HG03045 (cell line): ENCODE data around the gene TWF2.

Source experiments
- ATAC-seq: cut with Tn5 transposase; IDR thresholded peaks from one replicate; pipeline ENCODE4 v1.9.1; 2021; ENCODE audit warnings: mild to moderate bottlenecking, moderate library complexity; ENCODE audit not compliant: unreplicated experiment

The TWF2 gene

GRCh38 chr3:52259035-52259434, 20.1 kb upstream of the TWF2 start:
- no peak for ATAC-seq

GRCh38 chr3:52257911-52258310, 19.0 kb upstream of the TWF2 start:
- no peak for ATAC-seq

- no peak for ATAC-seq
These were observed 17.7 kb upstream of the TWF2 start for GRCh38 chr3:52256622-52257021.

GRCh38 chr3:52256159-52256558, 17.2 kb upstream of the TWF2 start:
- ATAC-seq: no peak

- no peak for ATAC-seq
These were observed 15.7 kb upstream of the TWF2 start for GRCh38 chr3:52254608-52255007.

GRCh38 chr3:52253314-52254304, 14.7 kb upstream of the TWF2 start:
- peak; percentile 84 for ATAC-seq

- no peak for ATAC-seq
These were observed 11.2 kb upstream of the TWF2 start for GRCh38 chr3:52250122-52250521.

GRCh38 chr3:52249683-52250082, 10.7 kb upstream of the TWF2 start:
- ATAC-seq: no peak

GRCh38 chr3:52248816-52249547, 10.0 kb upstream of the TWF2 start:
- no peak for ATAC-seq

- no peak for ATAC-seq
These were observed 9.2 kb upstream of the TWF2 start for GRCh38 chr3:52248165-52248541.

- no peak for ATAC-seq
These were observed 8.6 kb upstream of the TWF2 start for GRCh38 chr3:52247409-52248164.

GRCh38 chr3:52246728-52247408, 7.9 kb upstream of the TWF2 start:
- ATAC-seq: no peak

GRCh38 chr3:52246264-52246620, 7.3 kb upstream of the TWF2 start:
- no peak for ATAC-seq

GRCh38 chr3:52245322-52246263, 6.6 kb upstream of the TWF2 start, which contains the start of gene PPM1M:
TSS of gene PPM1M (plus strand) at chr3:52245759. CDS start at chr3:52245825, 66 bp downstream.
- ATAC-seq: peak; percentile 41

GRCh38 chr3:52243791-52244628, 5.1 kb upstream of the TWF2 start:
- ATAC-seq: no peak

GRCh38 chr3:52242039-52242438, 3.1 kb upstream of the TWF2 start:
- ATAC-seq: no peak

GRCh38 chr3:52240886-52241370, 2.0 kb upstream of the TWF2 start:
- no peak for ATAC-seq

GRCh38 chr3:52240059-52240885, 1.3 kb upstream of the TWF2 start:
- ATAC-seq: no peak
